ENCODE results near the gene PDGFRB. TPM values are rescaled to one million over a fixed set of nuclear protein-coding genes. Genes with fewer than 3 reads are reported as not detected.
A peak's percentile ranks its signal among the peaks of the same experiment; 100 is the strongest.

The PDGFRB gene
- polyA plus RNA-seq, 2 of the 4 experiments (the other 2 are of a cell fraction): 0.22 TPM

- DNase-seq (ENCODE audit: low read depth in 1 of 2, low spot score in 1 of 2): no peak
- WGBS (ENCODE audit: missing lambda C conversion rate): 66% methylated on average over 5 of the region's 5 CpGs
- Histone ChIP-seq H3K27ac (no peak overlapping the region), H3K9me3 (no peaks in the 10 kb centered on the region), H3K4me3 (no peak overlapping the region), H3K4me1 (no peaks in the 10 kb centered on the region), H3K4me2 (no peak overlapping the region)
- ChIA-PET POLR2A (no interaction called here), CTCF (interaction anchor here (1.1 to 2.5 kb wide), 3 partner anchors 10 to 269 kb away, joined by 3 to 10 read pairs (median 3); no protein-coding TSS in a partner anchor)
- FAIRE-seq: no peak
- ATAC-seq: no peak
- TF ChIP-seq NFE2L2 (conservative IDR thresholded peaks at IDR 0.05; ENCODE audit: low read length): no peak
- TF ChIP-seq HOXA7 (CRISPR knock-in tag; IDR thresholded peaks at IDR 0.05): no peak
- TF ChIP-seq CBX8 (IDR thresholded peaks at IDR 0.05): no peak
- no peak for TF ChIP-seq RAD21 (conservative IDR thresholded peaks at IDR 0.05 in 1 of 2, IDR thresholded peaks at IDR 0.05 in 1 of 2)
- TF ChIP-seq E2F6 (IDR thresholded peaks at IDR 0.05; ENCODE audit: borderline replicate concordance, low read depth): no peak
- no peak for TF ChIP-seq SREBF2 (IDR thresholded peaks at IDR 0.05)
- TF ChIP-seq GATA3 (IDR thresholded peaks at IDR 0.05; ENCODE audit: borderline replicate concordance): no peak
- no peak for TF ChIP-seq FOSL2 (IDR thresholded peaks at IDR 0.05)
- no peak for TF ChIP-seq FOSL2 (CRISPR knock-in tag; IDR thresholded peaks at IDR 0.05)
- no peak for TF ChIP-seq HES2 (IDR thresholded peaks at IDR 0.05)
- no peak for TF ChIP-seq MAZ (IDR thresholded peaks at IDR 0.05; ENCODE audit: borderline replicate concordance, low read depth, low read length)
- TF ChIP-seq, protein P1, sequence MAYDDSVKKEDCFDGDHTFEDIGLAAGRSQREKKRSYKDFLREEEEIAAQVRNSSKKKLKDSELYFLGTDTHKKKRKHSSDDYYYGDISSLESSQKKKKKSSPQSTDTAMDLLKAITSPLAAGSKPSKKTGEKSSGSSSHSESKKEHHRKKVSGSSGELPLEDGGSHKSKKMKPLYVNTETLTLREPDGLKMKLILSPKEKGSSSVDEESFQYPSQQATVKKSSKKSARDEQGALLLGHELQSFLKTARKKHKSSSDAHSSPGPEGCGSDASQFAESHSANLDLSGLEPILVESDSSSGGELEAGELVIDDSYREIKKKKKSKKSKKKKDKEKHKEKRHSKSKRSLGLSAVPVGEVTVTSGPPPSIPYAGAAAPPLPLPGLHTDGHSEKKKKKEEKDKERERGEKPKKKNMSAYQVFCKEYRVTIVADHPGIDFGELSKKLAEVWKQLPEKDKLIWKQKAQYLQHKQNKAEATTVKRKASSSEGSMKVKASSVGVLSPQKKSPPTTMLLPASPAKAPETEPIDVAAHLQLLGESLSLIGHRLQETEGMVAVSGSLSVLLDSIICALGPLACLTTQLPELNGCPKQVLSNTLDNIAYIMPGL (CRISPR knock-in tag; IDR thresholded peaks at IDR 0.05; ENCODE audit: borderline replicate concordance): no peak
- no peak for TF ChIP-seq JUNB (IDR thresholded peaks at IDR 0.05)
- no peak for TF ChIP-seq TP53 (CRISPR knock-in tag; IDR thresholded peaks at IDR 0.05)
- TF ChIP-seq MAFK (IDR thresholded peaks at IDR 0.05; ENCODE audit: partially characterized antibody): no peak
- TF ChIP-seq JUN (IDR thresholded peaks at IDR 0.05): no peak
- no peak for TF ChIP-seq ZSCAN20 (CRISPR knock-in tag; IDR thresholded peaks at IDR 0.05)
Observed at GRCh38 chr5:150103678-150104549, 51.7 kb downstream of the PDGFRB start.

GRCh38 chr5:150101023-150101422 lies 54.6 kb downstream of the PDGFRB start:
- ChIA-PET POLR2A (no interaction called here), CTCF (interaction anchor here (0.7 to 1.0 kb wide), 2 partner anchors 17 to 40 kb away, joined by 3 read pairs; no protein-coding TSS in a partner anchor)
- 58% methylated on average over 6 of the region's 6 CpGs for WGBS (ENCODE audit: missing lambda C conversion rate)
- Histone ChIP-seq H3K4me1 (no peaks in the 10 kb centered on the region), H3K4me3 (no peak overlapping the region), H3K4me2 (no peak overlapping the region), H3K27ac (no peak overlapping the region), H3K9me3 (no peaks in the 10 kb centered on the region)
- DNase-seq (ENCODE audit: low read depth in 1 of 2, low spot score in 1 of 2) (no peak), FAIRE-seq (no peak), ATAC-seq (peak; percentile 52 to 62; a peak in 4 of 6 replicates)
- TF ChIP-seq EHF (CRISPR knock-in tag; IDR thresholded peaks at IDR 0.05) (no peak), MAX (IDR thresholded peaks at IDR 0.05) (no peak), RNF2 (IDR thresholded peaks at IDR 0.05; ENCODE audit: borderline replicate concordance, low read depth) (no peak), FOSB (CRISPR knock-in tag; IDR thresholded peaks at IDR 0.05) (no peak), ZFP36 (IDR thresholded peaks at IDR 0.05; ENCODE audit: borderline replicate concordance, partially characterized antibody) (no peak), JUNB (IDR thresholded peaks at IDR 0.05) (no peak), FOXS1 (CRISPR knock-in tag; IDR thresholded peaks at IDR 0.05) (no peak), CHD4 (IDR thresholded peaks at IDR 0.05; ENCODE audit: borderline replicate concordance) (no peak)

Measured in A549 (cell line).